ENCODE results near the gene ASXL2.

- no peak for TF ChIP-seq CTCF (IDR thresholded peaks at IDR 0.05)
- TF ChIP-seq ZNF416 (CRISPR knock-in tag; IDR thresholded peaks at IDR 0.05) = no peak
- TF ChIP-seq FOXJ3 (CRISPR knock-in tag; IDR thresholded peaks at IDR 0.05; ENCODE audit: borderline replicate concordance) = no peak
- no peak for TF ChIP-seq ZNF512 (CRISPR knock-in tag; IDR thresholded peaks at IDR 0.05; ENCODE audit: borderline replicate concordance)
- no peak for TF ChIP-seq ZNF532 (CRISPR knock-in tag; IDR thresholded peaks at IDR 0.05; ENCODE audit: borderline replicate concordance)
- no peak for TF ChIP-seq ATF3 (CRISPR knock-in tag; conservative IDR thresholded peaks at IDR 0.05)
- no peak for TF ChIP-seq AFF4 (CRISPR knock-in tag; IDR thresholded peaks at IDR 0.05; ENCODE audit: borderline replicate concordance)
- no peak for TF ChIP-seq JAZF1 (CRISPR knock-in tag; IDR thresholded peaks at IDR 0.05)
- TF ChIP-seq SP1 (CRISPR knock-in tag; conservative IDR thresholded peaks at IDR 0.05) = no peak
- no peak for TF ChIP-seq FOXK1 (CRISPR knock-in tag; IDR thresholded peaks at IDR 0.05)
- TF ChIP-seq NFYB (CRISPR knock-in tag; conservative IDR thresholded peaks at IDR 0.05; ENCODE audit: low read depth) = no peak
- no peak for TF ChIP-seq ZNF263 (CRISPR knock-in tag; IDR thresholded peaks at IDR 0.05; ENCODE audit: low read depth)
- TF ChIP-seq E2F5 (CRISPR knock-in tag; IDR thresholded peaks at IDR 0.05) = no peak
- no peak for TF ChIP-seq MAX (CRISPR knock-in tag; IDR thresholded peaks at IDR 0.05)
Observed at GRCh38 chr2:25821225-25822056, 56.8 kb downstream of the ASXL2 start.

All from WTC11 (cell line).